Glutamatergic neuron (in vitro differentiated cells): ENCODE results near the gene MBLAC1. TPM values are rescaled to one million over a fixed set of nuclear protein-coding genes. Genes with fewer than 3 reads are reported as not detected.

ENCODE experiments used
- DNase-seq: peaks from one replicate; pipeline ENCODE4 v3.0.0; 2022
- H3K27ac Mint-ChIP-seq: one replicate; pipeline ENCODE4 v1.8.0; 2020; ENCODE audit warnings: mild to moderate bottlenecking, mixed read lengths, inconsistent platforms; ENCODE audit not compliant: unreplicated experiment
- H3K27me3 Mint-ChIP-seq: one replicate; pipeline ENCODE4 v1.8.0; 2020; ENCODE audit warnings: mild to moderate bottlenecking, moderate library complexity, mixed read lengths, inconsistent platforms; ENCODE audit not compliant: unreplicated experiment
- H3K36me3 Mint-ChIP-seq: one replicate; pipeline ENCODE4 v1.8.0; 2020; ENCODE audit warnings: mild to moderate bottlenecking, mixed read lengths, inconsistent platforms; ENCODE audit not compliant: unreplicated experiment
- H3K4me1 Mint-ChIP-seq: one replicate; pipeline ENCODE4 v1.8.0; 2020; ENCODE audit warnings: mild to moderate bottlenecking, low read depth, mixed read lengths, inconsistent platforms; ENCODE audit not compliant: unreplicated experiment
- H3K4me3 Mint-ChIP-seq: one replicate; pipeline ENCODE4 v1.8.0; 2020; ENCODE audit warnings: mild to moderate bottlenecking, mixed read lengths, inconsistent platforms; ENCODE audit not compliant: unreplicated experiment
- H3K9me3 Mint-ChIP-seq: one replicate; pipeline ENCODE4 v1.8.0; 2020; ENCODE audit warnings: mild to moderate bottlenecking, moderate library complexity, mixed read lengths, inconsistent platforms; ENCODE audit not compliant: unreplicated experiment
- CTCF ChIP-seq: fragments of 200-600 bp; sonication (generic); IDR thresholded peaks from one replicate; pipeline ENCODE4 v1.5.0; 2021; ENCODE audit not compliant: partially characterized antibody, unreplicated experiment
- total RNA-seq: library from RNA; stranded (reverse); fragmentation: NEBNext Ultra II Directional; extraction: Animal tissue kit (Norgen Biotek cat#: 25700); gene quantifications from one replicate; pipeline ENCODE4 v1.2.1, GENCODE V29; 2021; ENCODE audit not compliant: unreplicated experiment

The MBLAC1 gene
- total RNA-seq, 1 donor from 2014 or later: 3.3 TPM

- Mint-ChIP-seq H3K4me3 (no peak overlapping the region), H3K9me3 (peaks cover 13% of the 10 kb centered on the region), H3K27ac (no peak overlapping the region), H3K27me3 (peaks cover 9% of the 10 kb centered on the region), H3K36me3 (no peaks in the 10 kb centered on the region), H3K4me1 (peaks cover 6% of the 10 kb centered on the region)
- no peak for DNase-seq
- TF ChIP-seq CTCF: no peak
Measured at GRCh38 chr7:100122568-100122967, 4.2 kb upstream of the MBLAC1 start.

GRCh38 chr7:100124301-100125230 lies 2.2 kb upstream of the MBLAC1 start:
- no peak overlapping the region for H3K27ac Mint-ChIP-seq
- TF ChIP-seq CTCF: no peak
- no peak for DNase-seq

GRCh38 chr7:100126239-100126930 lies 382 bp upstream of the MBLAC1 start:
- peak overlapping the region; percentile 96 for H3K4me3 Mint-ChIP-seq
- peaks cover 4% of the 10 kb centered on the region for H3K9me3 Mint-ChIP-seq
- H3K27me3 Mint-ChIP-seq: peaks cover 7% of the 10 kb centered on the region
- TF ChIP-seq CTCF: no peak
- H3K36me3 Mint-ChIP-seq: no peaks in the 10 kb centered on the region
- H3K27ac Mint-ChIP-seq: peak overlapping the region; percentile 99
- DNase-seq: no peak
- no peaks in the 10 kb centered on the region for H3K4me1 Mint-ChIP-seq

More at GRCh38 chr7:100124301-100125230, 2.2 kb upstream of the MBLAC1 start:
- Mint-ChIP-seq H3K9me3 (peaks cover 8% of the 10 kb centered on the region), H3K4me3 (no peak overlapping the region), H3K36me3 (no peaks in the 10 kb centered on the region), H3K27me3 (peaks cover 10% of the 10 kb centered on the region), H3K4me1 (peaks cover 4% of the 10 kb centered on the region)

GRCh38 chr7:100127866-100128636 lies 1.3 kb downstream of the MBLAC1 start:
- Mint-ChIP-seq H3K27ac (peak overlapping the region; percentile 38), H3K27me3 (peaks cover 7% of the 10 kb centered on the region), H3K4me3 (peak overlapping the region; percentile 83), H3K9me3 (peaks cover 2% of the 10 kb centered on the region), H3K36me3 (no peaks in the 10 kb centered on the region), H3K4me1 (peaks cover 3% of the 10 kb centered on the region)
- TF ChIP-seq CTCF: no peak
- peak; percentile 56 for DNase-seq
